KOPT-K1 (cell line): ENCODE measurements around the gene NSMCE1.
"Not testable (repeated sequence)": the region's sequence is repeated elsewhere in the genome, so short reads cannot be mapped to it uniquely, and the experiment has no call there.

Experiments used
- H3K27ac ChIP-seq: fragments of 200-600 bp; sonication (generic); 2 replicates; pipeline ENCODE4 v1.5.1; 2016; ENCODE audit warnings: antibody characterized with exemption, mild to moderate bottlenecking, low read depth, low read length; ENCODE audit not compliant: poor library complexity, severe bottlenecking
- H3K36me3 ChIP-seq: fragments of 200-600 bp; sonication (generic); 2 replicates; pipeline ENCODE4 v1.5.1; 2017; ENCODE audit warnings: antibody characterized with exemption, mild to moderate bottlenecking, low read length, moderate library complexity; ENCODE audit not compliant: insufficient read depth
- H3K9me3 ChIP-seq: fragments of 200-600 bp; sonication (generic); 2 replicates; pipeline ENCODE4 v1.5.1; 2017; ENCODE audit warnings: antibody characterized with exemption, low read length, mild to moderate bottlenecking; ENCODE audit not compliant: insufficient read depth, poor library complexity, severe bottlenecking

The NSMCE1 gene

DNA sequence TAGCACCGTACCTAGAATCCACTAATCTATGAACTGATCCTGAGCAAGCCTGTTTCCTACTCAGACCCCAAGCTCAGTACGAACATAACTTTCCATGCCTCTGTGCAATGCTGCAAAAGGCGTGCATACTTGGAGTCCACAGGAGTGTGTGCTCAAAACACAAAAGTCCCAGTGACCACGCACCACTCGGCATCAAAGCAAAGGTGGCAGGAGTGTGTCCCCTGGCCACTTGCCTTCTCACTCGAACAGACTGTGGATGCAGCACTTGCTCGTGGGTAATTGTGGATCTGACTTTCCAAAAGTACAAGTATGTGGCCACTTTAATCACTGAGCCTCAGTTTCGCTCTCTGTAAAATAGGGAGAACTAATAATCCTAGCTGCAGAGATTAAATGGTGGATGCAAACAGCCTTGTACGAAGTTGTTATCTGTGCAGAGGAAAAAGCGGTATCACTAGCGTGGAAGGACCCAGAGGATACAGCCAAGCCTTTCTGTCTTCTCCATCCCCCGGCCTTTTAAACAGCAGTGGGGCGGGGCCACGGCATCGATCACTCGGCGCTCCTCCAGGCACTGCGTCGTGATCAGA lies 65.6 kb downstream of the NSMCE1 start:
- H3K27ac ChIP-seq, result peak overlapping the region; percentile 93
- no peaks in the 10 kb centered on the region for H3K36me3 ChIP-seq

DNA sequence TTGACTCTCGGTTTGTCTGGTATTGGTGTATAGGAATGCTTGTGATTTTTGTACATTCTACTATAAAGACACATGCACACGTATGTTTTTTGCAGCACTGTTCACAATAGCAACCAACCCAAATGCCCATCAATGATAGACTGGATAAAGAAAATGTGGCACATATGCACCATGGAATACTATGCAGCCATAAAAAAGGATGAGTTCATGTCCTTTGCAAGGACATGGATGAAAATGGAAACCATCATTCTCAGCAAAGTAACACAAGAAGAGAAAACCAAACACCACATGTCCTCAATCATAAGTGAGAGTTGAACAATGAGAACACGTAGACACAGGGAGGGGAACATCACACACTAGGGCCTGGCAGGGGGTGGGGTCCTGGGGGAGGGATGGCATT lies 67.7 kb downstream of the NSMCE1 start:
- not testable (repeated sequence) for H3K27ac ChIP-seq, H3K9me3 ChIP-seq, H3K36me3 ChIP-seq

More for the DNA sequence above, 65.6 kb downstream of the NSMCE1 start:
- no peaks in the 10 kb centered on the region for H3K9me3 ChIP-seq

DNA sequence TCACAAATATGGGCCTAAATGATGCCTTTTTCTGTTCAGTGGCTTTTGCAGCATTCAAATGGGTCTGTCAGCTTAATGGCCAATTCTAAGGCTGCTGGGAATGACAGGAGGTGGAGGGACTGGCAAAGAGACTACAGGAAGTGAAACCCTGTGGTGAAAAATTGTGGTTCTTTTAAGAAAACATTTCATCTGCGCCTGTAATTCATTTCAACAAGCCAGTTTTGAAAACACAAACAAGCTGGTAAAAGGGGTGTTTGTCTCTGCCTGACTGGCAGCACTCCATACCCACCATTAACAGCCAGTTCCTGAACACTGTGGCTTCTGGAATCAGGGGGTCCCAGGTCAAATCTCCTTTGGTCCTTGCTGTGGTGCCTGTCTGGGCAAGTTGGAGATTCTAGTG lies 68.8 kb downstream of the NSMCE1 start:
- Histone ChIP-seq H3K36me3 (no peaks in the 10 kb centered on the region), H3K9me3 (peaks cover 1% of the 10 kb centered on the region), H3K27ac (peak overlapping the region; percentile 90)

DNA sequence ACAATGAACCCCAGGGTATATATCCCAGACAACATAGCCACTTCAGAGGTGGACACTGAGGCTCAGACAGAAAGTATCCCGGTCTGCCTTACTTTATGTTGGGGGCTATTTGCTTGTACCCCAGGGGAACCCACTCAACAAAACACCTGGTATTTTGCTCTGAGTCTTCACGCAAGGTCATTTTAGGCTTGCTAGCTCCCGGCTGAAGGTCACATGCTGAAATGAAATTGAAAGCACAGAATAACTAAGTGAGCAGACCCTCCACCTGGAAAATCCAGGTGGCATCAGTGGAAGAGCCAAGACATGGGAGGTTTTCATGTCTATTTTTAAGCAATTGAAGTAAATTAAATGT lies 69.4 kb downstream of the NSMCE1 start:
- H3K9me3 ChIP-seq, result peaks cover 6% of the 10 kb centered on the region
- H3K36me3 ChIP-seq, result no peaks in the 10 kb centered on the region
- peak overlapping the region; percentile 90 for H3K27ac ChIP-seq

DNA sequence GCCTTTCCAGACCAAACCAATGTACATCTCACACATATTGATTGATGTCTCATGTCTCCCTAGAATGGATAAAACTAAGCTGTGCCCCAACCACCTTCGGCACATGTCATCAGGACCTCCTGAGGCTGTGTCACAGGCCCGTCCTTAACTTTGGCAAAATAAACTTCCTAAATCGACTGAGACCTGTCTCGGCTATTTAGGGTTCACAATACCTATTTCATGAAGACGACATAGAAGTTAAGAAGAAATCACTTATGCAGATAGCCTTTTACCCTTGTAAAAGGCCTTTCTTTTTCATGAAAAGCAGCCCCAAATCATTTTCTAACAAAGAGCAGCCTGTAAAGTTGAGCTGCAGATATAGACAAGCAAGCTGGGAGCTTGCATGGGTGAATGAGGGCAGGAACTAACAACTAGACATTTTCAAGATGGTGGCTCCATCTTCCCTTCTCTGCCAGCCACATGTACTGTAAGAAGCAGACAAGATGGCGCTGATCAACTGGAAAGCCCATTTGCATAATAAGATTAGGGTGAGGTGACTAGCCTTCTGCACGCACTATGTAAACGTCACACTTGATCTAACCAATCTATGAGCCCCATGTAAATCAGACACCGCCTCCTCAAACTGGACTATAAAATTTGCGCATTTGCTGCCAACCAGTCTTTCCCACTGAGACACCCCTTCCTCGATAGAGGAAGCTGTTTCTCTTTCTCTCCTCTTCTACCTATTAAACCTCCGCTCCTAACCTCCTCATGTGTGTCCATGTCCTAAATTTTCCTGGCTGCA lies 69.9 kb downstream of the NSMCE1 start:
- H3K36me3 ChIP-seq, result no peaks in the 10 kb centered on the region
- peak overlapping the region; percentile 90 for H3K27ac ChIP-seq
- peaks cover 7% of the 10 kb centered on the region for H3K9me3 ChIP-seq

DNA sequence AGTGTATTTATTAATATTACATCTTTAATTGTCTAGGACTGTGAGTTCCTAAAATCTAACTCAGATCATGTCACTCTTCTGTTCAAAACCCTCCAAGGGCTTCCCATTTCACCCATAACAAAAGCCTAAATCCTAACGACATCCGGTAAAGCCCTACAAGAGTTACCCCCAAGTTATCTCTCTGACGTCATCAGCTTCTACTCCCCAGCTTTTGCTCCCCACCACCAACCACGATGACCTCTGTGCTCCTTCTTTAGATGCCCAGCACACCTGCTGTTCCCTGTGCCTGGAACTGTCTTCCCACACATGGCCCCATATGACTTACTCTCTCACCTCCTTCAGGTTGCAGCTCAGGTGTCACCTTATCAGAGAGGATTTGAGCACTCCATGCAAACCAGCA lies 71.6 kb downstream of the NSMCE1 start:
- H3K27ac ChIP-seq, result no peak overlapping the region
- no peaks in the 10 kb centered on the region for H3K36me3 ChIP-seq
- H3K9me3 ChIP-seq, result peaks cover 7% of the 10 kb centered on the region

DNA sequence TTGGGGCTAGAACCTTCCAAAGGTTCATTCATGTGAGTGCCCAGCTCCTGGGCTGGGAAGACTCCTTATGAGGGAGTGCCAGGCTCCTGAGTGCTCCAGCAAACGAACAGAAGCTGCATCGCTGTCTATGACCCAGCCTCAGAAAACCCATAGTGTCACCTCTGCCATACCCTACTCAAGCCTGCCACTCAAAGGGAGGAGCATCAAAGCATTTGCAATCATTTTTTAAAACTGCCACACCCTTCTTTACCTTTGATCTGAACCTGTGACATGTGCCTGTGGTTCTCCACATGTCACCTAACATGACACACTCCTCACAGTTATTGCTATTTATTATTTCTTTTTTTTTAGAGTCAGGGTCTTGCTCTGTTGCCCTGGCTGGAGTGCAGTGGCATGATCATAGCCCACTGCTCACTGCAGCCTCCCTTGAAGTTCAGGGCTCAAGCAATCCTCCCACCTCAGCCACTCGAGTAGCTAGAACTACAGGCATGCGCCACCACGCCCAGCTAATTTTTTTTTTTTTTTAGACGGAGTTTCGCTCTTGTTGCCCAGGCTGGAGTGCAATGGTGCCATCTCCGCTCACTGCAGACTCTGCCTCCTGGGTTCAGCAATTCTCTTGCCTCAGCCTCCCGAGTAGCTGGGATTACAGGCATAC lies 72.5 kb downstream of the NSMCE1 start:
- no peaks in the 10 kb centered on the region for H3K36me3 ChIP-seq
- peaks cover 7% of the 10 kb centered on the region for H3K9me3 ChIP-seq
- no peak overlapping the region for H3K27ac ChIP-seq

DNA sequence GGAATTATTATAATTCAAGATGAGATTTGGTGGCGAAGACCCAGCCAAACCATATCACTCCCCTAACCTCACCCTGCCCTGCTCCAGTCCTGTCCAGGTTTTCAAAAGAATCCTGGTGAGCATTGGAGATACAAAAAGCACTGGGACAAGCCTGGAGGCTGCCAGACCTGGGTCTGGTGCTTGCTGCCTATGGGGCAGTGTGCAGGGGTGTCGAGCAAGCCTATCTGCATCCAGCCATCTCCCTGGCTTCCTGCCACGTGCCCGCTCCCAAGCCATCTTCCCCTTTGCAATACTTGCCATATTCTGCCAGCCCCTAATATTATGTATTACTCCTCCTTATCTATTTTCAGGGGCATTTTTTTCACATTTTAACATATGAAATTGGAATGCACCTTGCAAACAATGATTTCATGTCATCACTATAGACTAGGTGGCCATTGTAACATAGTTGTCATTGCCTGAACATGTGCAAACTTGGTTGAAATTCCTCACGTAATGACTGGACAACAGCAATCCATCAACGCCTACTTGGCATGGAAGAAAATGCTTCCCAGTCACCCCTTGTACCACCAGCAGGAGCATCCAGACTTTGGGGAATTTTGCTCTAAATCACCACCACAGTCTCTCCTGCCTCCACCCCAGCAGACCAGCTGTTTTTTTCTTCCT lies 73.4 kb downstream of the NSMCE1 start:
- H3K27ac ChIP-seq, result no peak overlapping the region
- peaks cover 7% of the 10 kb centered on the region for H3K9me3 ChIP-seq
- H3K36me3 ChIP-seq, result no peaks in the 10 kb centered on the region

DNA sequence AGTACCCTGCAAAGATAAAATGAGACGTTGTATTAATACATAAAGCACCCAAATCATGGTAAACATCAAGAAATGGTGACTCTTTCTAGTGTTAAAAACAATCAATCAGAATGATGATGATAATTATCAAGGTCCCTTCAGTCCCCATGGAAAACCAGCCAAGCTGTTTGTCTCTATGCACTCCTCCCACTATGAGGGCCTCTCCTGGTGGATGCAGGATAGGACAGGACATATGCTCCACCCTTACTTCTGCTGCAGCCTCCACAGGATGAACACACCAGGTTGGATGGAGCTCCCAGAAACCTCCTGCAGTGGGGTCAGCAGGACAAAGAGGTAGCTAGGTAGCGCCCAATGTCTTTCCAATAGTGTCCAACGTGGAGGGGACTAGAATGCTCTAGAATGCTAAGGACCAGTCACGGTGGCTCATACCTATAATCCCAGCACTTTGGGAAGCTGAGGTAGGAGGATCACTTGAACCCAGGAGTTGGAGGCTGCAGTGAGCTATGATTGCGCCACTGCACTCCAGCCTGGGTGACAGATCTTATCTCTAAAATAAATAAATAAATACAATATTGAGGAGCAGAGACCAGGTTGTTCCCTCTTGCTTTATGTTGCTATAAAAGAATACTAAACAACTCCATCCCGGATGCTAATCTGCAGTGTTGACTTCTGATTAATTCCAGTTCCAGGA lies 75.1 kb downstream of the NSMCE1 start:
- H3K27ac ChIP-seq, result no peak overlapping the region
- H3K36me3 ChIP-seq, result no peaks in the 10 kb centered on the region
- H3K9me3 ChIP-seq, result peaks cover 7% of the 10 kb centered on the region

DNA sequence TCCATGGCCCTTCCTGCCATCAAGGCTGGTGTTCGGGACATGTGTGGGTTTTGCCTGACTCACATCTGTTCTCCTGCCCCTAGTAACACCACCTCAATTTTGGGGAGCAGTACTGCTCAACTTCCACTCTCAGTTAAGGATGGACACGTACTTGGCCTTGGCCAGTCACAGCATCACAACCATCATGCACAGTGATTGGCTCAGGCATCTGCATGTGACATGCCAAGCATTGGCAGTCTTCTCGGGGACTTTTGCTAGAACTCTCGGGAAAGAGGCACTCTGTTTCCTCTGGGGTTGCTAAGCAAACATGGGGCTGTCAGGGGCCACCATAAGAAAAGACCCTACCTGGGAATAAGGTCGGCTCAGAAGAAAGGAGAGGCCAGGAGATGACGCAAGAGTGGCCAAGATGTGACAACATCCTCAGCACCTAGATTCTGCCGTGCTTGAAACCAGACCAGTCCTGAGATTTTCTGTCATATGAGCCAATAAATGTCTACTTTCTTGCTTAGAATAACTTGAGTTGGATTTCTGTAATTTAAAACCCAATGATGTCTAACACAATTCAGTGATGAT lies 77.1 kb downstream of the NSMCE1 start:
- peaks cover 7% of the 10 kb centered on the region for H3K9me3 ChIP-seq
- H3K27ac ChIP-seq, result no peak overlapping the region
- H3K36me3 ChIP-seq, result no peaks in the 10 kb centered on the region

DNA sequence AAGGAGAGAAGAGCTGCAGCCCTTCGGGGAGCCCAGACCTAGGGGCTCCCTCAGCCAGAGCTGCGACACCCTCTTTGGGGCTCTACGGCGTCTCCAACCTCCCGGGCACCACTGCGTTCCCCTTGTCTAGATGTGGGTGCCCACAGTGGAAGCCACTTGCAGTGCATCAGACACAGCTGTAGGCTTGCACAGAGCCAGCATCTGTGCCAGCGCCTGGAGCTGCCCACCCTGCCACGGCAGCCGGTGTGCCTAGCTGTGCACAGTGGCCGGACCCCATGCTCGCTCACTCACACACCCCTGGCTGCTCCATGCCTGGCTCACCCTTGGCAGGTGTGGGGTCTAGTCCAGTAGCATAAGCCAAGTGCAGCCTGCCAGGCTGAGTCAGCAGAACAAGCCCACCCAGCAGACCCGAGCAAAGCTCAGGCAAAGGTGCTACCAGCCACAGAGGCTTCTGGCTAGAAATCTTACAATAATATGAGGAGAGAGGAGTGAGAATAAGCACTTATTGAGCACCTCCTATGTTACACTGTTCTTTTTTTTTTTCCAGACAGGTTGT lies 78.2 kb downstream of the NSMCE1 start:
- H3K36me3 ChIP-seq, result no peaks in the 10 kb centered on the region
- no peak overlapping the region for H3K27ac ChIP-seq
- H3K9me3 ChIP-seq, result peaks cover 7% of the 10 kb centered on the region

DNA sequence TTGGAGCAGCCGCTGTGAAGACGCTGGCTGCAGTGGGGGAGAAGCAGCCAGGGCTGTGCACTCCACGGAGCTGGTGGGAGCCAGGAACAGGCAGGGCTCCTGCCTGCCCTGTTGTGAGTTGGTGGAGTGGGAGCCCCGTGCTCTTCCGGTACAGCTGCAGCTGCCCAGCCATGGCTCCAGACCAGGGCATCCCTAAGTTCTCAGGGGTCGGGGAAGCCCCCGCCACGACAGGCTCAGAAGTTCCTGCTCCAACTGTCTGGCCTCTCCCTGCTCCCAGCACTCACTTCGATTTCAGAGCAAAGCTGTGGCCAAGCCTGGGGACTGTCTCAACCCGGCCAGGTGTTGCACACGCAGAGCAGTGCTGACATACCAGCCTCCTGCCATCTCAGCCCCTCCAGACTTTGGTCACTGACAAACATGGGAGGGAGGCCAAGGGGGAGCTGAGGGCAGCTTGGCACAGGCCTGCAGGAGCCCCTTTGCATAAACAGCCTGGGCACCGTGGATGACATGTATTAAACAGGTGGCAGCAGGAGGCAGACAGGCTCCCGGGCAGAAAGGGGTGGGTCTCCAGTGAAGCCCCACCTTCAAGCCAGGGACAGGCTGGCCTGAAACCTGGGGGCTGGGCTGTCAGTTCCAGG lies 79.1 kb downstream of the NSMCE1 start:
- Histone ChIP-seq H3K36me3 (no peaks in the 10 kb centered on the region), H3K9me3 (peaks cover 3% of the 10 kb centered on the region), H3K27ac (no peak overlapping the region)

DNA sequence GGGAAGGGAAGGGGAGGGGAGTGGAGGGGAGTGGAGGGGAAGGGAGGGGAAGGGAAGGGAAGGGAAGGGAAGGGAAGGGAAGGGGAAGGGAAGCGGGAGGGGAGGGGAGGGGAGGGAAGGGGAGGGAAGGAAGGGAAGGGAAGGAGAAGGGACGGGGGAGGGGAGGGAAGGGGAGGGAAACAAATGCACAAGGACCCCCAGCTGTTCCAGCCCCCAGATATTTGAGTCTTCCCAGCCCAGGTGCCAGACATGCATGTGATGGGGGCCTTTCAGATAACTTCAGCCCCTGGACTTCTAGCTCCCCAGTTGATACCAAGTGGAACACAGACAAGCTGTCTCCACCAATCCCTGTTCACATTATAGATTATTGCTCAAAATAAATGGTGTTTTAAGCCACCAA lies 79.9 kb downstream of the NSMCE1 start:
- no peaks in the 10 kb centered on the region for H3K36me3 ChIP-seq
- H3K27ac ChIP-seq, result no peak overlapping the region
- no peaks in the 10 kb centered on the region for H3K9me3 ChIP-seq

DNA sequence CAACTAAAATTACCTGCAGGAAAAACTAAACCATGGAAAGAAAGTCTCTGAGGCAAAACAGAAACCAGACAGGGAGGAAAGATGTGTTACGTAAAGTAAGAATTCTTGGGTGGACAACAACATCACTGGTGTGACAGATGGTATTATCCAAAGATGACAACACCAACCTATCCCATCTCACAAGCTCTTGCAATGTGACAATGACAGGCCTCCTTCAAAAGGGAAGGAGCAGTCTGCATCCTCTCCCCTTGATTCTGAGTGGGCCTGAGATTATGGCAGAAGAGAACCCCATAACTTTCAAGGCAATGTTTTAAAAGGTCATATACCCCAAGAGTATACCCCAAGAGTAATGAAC lies 82.8 kb downstream of the NSMCE1 start:
- Histone ChIP-seq H3K9me3 (no peaks in the 10 kb centered on the region), H3K27ac (no peak overlapping the region), H3K36me3 (no peaks in the 10 kb centered on the region)
